Activated CD8-positive, alpha-beta memory T cell treated with anti-CD3 and anti-CD28 coated beads, Interleukin-2, amount 10 ng/mL, durations not matched to agents 7 days and 5 days (primary cell): Measurements from ENCODE around the gene BNC2. TPM values are rescaled to one million over a fixed set of nuclear protein-coding genes. Genes with fewer than 3 reads are reported as not detected.

ENCODE experiments used
- ATAC-seq: fragments of 150-1000 bp; cut with Tn5 transposase; one replicate; pipeline ENCODE4 v1.10.0; 2021; ENCODE audit warnings: moderate library complexity
- CTCF ChIA-PET: fragments of 350-600 bp; sonication (Branson Sonifier 250); formaldehyde crosslinking; loops from one replicate; lab custom pipeline; 2021; ENCODE audit warnings: antibody characterized with exemption; lab: Charles Lee
- DNase-seq: peaks from one replicate; pipeline ENCODE4 v3.0.0-alpha.2; 2020
- H3K27ac Mint-ChIP-seq: one replicate; pipeline ENCODE4 v1.8.0; 2021; ENCODE audit warnings: mild to moderate bottlenecking, mixed read lengths
- H3K27me3 Mint-ChIP-seq: one replicate; pipeline ENCODE4 v1.8.0; 2021; ENCODE audit warnings: mixed read lengths
- H3K36me3 Mint-ChIP-seq: one replicate; pipeline ENCODE4 v1.8.0; 2021; ENCODE audit warnings: mild to moderate bottlenecking, mixed read lengths
- H3K4me1 Mint-ChIP-seq: one replicate; pipeline ENCODE4 v1.8.0; 2021; ENCODE audit warnings: mixed read lengths
- H3K4me3 Mint-ChIP-seq: one replicate; pipeline ENCODE4 v1.8.0; 2021; ENCODE audit warnings: mild to moderate bottlenecking, moderate library complexity, mixed read lengths
- H3K9me3 Mint-ChIP-seq: one replicate; pipeline ENCODE4 v1.8.0; 2022; ENCODE audit warnings: low read depth, mixed read lengths
- total RNA-seq, 2 experiments: library from RNA; stranded (reverse); gene quantifications; one replicate each; pipeline ENCODE4 v1.2.3, GENCODE V29; 2021

BNC2 gene
- total RNA-seq, 2 experiments from 2014 or later: not detected

- H3K4me1 Mint-ChIP-seq: no peaks in the 10 kb centered on the region
- CTCF ChIA-PET: no interaction called here
- H3K36me3 Mint-ChIP-seq: no peaks in the 10 kb centered on the region
Observed at GRCh38 chr9:16619914-16620520, 250.5 kb downstream of the BNC2 start.

GRCh38 chr9:16619402-16619801, 251.1 kb downstream of the BNC2 start:
- Mint-ChIP-seq H3K27ac (no peak overlapping the region), H3K36me3 (no peaks in the 10 kb centered on the region), H3K4me1 (no peaks in the 10 kb centered on the region), H3K27me3 (no peaks in the 10 kb centered on the region), H3K9me3 (peaks cover 2% of the 10 kb centered on the region), H3K4me3 (no peak overlapping the region)
- no peak for DNase-seq
- no peak for ATAC-seq
- CTCF ChIA-PET: no interaction called here

More at GRCh38 chr9:16619914-16620520, 250.5 kb downstream of the BNC2 start:
- no peaks in the 10 kb centered on the region for H3K27me3 Mint-ChIP-seq
- no peak for DNase-seq
- H3K27ac Mint-ChIP-seq: no peak overlapping the region
- H3K9me3 Mint-ChIP-seq: peaks cover 2% of the 10 kb centered on the region
- H3K4me3 Mint-ChIP-seq: no peak overlapping the region
- no peak for ATAC-seq

GRCh38 chr9:16618524-16618923, 251.9 kb downstream of the BNC2 start:
- H3K4me1 Mint-ChIP-seq: no peaks in the 10 kb centered on the region
- DNase-seq: no peak
- no peak overlapping the region for H3K27ac Mint-ChIP-seq
- no peaks in the 10 kb centered on the region for H3K36me3 Mint-ChIP-seq
- no peak overlapping the region for H3K4me3 Mint-ChIP-seq
- H3K9me3 Mint-ChIP-seq: peaks cover 5% of the 10 kb centered on the region
- CTCF ChIA-PET: no interaction called here
- no peaks in the 10 kb centered on the region for H3K27me3 Mint-ChIP-seq
- no peak for ATAC-seq

GRCh38 chr9:16616686-16617085, 253.8 kb downstream of the BNC2 start:
- ATAC-seq (no peak), DNase-seq (no peak)
- H3K4me1 Mint-ChIP-seq: no peaks in the 10 kb centered on the region
- no peaks in the 10 kb centered on the region for H3K36me3 Mint-ChIP-seq
- CTCF ChIA-PET: no interaction called here
- no peaks in the 10 kb centered on the region for H3K27me3 Mint-ChIP-seq
- H3K27ac Mint-ChIP-seq: no peak overlapping the region
- H3K4me3 Mint-ChIP-seq: no peak overlapping the region
- H3K9me3 Mint-ChIP-seq: peaks cover 11% of the 10 kb centered on the region

- Mint-ChIP-seq H3K4me3 (no peak overlapping the region), H3K36me3 (no peaks in the 10 kb centered on the region), H3K4me1 (no peaks in the 10 kb centered on the region), H3K9me3 (peaks cover 9% of the 10 kb centered on the region), H3K27ac (no peak overlapping the region), H3K27me3 (no peaks in the 10 kb centered on the region)
- ATAC-seq (no peak), DNase-seq (no peak)
- CTCF ChIA-PET: no interaction called here
Observed at GRCh38 chr9:16615451-16615850, 255.0 kb downstream of the BNC2 start.

- Mint-ChIP-seq H3K27me3 (no peaks in the 10 kb centered on the region), H3K4me1 (no peaks in the 10 kb centered on the region), H3K4me3 (no peak overlapping the region), H3K9me3 (peaks cover 9% of the 10 kb centered on the region), H3K27ac (no peak overlapping the region), H3K36me3 (no peaks in the 10 kb centered on the region)
- CTCF ChIA-PET: no interaction called here
- ATAC-seq: no peak
- no peak for DNase-seq
Observed at GRCh38 chr9:16613605-16614004, 256.9 kb downstream of the BNC2 start.

- H3K27ac Mint-ChIP-seq: no peak overlapping the region
- ATAC-seq (no peak), DNase-seq (no peak)
- H3K9me3 Mint-ChIP-seq: peaks cover 9% of the 10 kb centered on the region
- CTCF ChIA-PET: no interaction called here
- no peak overlapping the region for H3K4me3 Mint-ChIP-seq
- no peaks in the 10 kb centered on the region for H3K27me3 Mint-ChIP-seq
- no peaks in the 10 kb centered on the region for H3K36me3 Mint-ChIP-seq
- H3K4me1 Mint-ChIP-seq: no peaks in the 10 kb centered on the region
Observed at GRCh38 chr9:16613051-16613450, 257.4 kb downstream of the BNC2 start.

- Mint-ChIP-seq H3K4me3 (no peak overlapping the region), H3K36me3 (no peaks in the 10 kb centered on the region), H3K27me3 (no peaks in the 10 kb centered on the region), H3K4me1 (no peaks in the 10 kb centered on the region), H3K9me3 (peaks cover 9% of the 10 kb centered on the region), H3K27ac (no peak overlapping the region)
- no peak for DNase-seq
- CTCF ChIA-PET: no interaction called here
- no peak for ATAC-seq
Observed at GRCh38 chr9:16612627-16613026, 257.8 kb downstream of the BNC2 start.

- CTCF ChIA-PET: no interaction called here
- Mint-ChIP-seq H3K27ac (no peak overlapping the region), H3K9me3 (peaks cover 9% of the 10 kb centered on the region), H3K36me3 (no peaks in the 10 kb centered on the region), H3K4me3 (no peak overlapping the region), H3K27me3 (no peaks in the 10 kb centered on the region), H3K4me1 (no peaks in the 10 kb centered on the region)
- DNase-seq (no peak), ATAC-seq (no peak)
Observed at GRCh38 chr9:16611983-16612382, 258.5 kb downstream of the BNC2 start.

GRCh38 chr9:16611001-16611400, 259.5 kb downstream of the BNC2 start:
- no peak overlapping the region for H3K4me3 Mint-ChIP-seq
- no peaks in the 10 kb centered on the region for H3K4me1 Mint-ChIP-seq
- DNase-seq: no peak
- H3K27me3 Mint-ChIP-seq: no peaks in the 10 kb centered on the region
- H3K36me3 Mint-ChIP-seq: no peaks in the 10 kb centered on the region
- CTCF ChIA-PET: no interaction called here
- H3K9me3 Mint-ChIP-seq: peaks cover 9% of the 10 kb centered on the region
- H3K27ac Mint-ChIP-seq: no peak overlapping the region
- no peak for ATAC-seq

- Mint-ChIP-seq H3K9me3 (peaks cover 9% of the 10 kb centered on the region), H3K27ac (no peak overlapping the region), H3K36me3 (no peaks in the 10 kb centered on the region), H3K4me3 (no peak overlapping the region), H3K4me1 (no peaks in the 10 kb centered on the region), H3K27me3 (no peaks in the 10 kb centered on the region)
- CTCF ChIA-PET: no interaction called here
- no peak for ATAC-seq
- DNase-seq: no peak
Observed at GRCh38 chr9:16610538-16610937, 259.9 kb downstream of the BNC2 start.

GRCh38 chr9:16608906-16609305, 261.6 kb downstream of the BNC2 start:
- H3K27ac Mint-ChIP-seq: no peak overlapping the region
- H3K9me3 Mint-ChIP-seq: peaks cover 9% of the 10 kb centered on the region
- H3K36me3 Mint-ChIP-seq: no peaks in the 10 kb centered on the region
- no peaks in the 10 kb centered on the region for H3K27me3 Mint-ChIP-seq
- CTCF ChIA-PET: no interaction called here
- no peaks in the 10 kb centered on the region for H3K4me1 Mint-ChIP-seq
- DNase-seq: no peak
- no peak overlapping the region for H3K4me3 Mint-ChIP-seq
- ATAC-seq: no peak

- Mint-ChIP-seq H3K36me3 (no peaks in the 10 kb centered on the region), H3K27ac (no peak overlapping the region), H3K9me3 (no peaks in the 10 kb centered on the region), H3K27me3 (no peaks in the 10 kb centered on the region), H3K4me1 (no peaks in the 10 kb centered on the region), H3K4me3 (no peak overlapping the region)
- CTCF ChIA-PET: no interaction called here
- no peak for DNase-seq
- ATAC-seq: no peak
Observed at GRCh38 chr9:16602494-16602893, 268.0 kb downstream of the BNC2 start.

GRCh38 chr9:16601991-16602390, 268.5 kb downstream of the BNC2 start:
- H3K27me3 Mint-ChIP-seq: no peaks in the 10 kb centered on the region
- DNase-seq (no peak), ATAC-seq (no peak)
- H3K36me3 Mint-ChIP-seq: no peaks in the 10 kb centered on the region
- no peak overlapping the region for H3K4me3 Mint-ChIP-seq
- no peaks in the 10 kb centered on the region for H3K4me1 Mint-ChIP-seq
- CTCF ChIA-PET: no interaction called here
- no peak overlapping the region for H3K27ac Mint-ChIP-seq
- no peaks in the 10 kb centered on the region for H3K9me3 Mint-ChIP-seq

- H3K36me3 Mint-ChIP-seq: no peaks in the 10 kb centered on the region
Observed at GRCh38 chr9:16598316-16598715, 272.2 kb downstream of the BNC2 start.

More at GRCh38 chr9:16598316-16598715, 272.2 kb downstream of the BNC2 start:
- Mint-ChIP-seq H3K4me1 (no peaks in the 10 kb centered on the region), H3K4me3 (no peak overlapping the region), H3K27ac (no peak overlapping the region), H3K9me3 (peaks cover 2% of the 10 kb centered on the region), H3K27me3 (no peaks in the 10 kb centered on the region)
- DNase-seq (no peak), ATAC-seq (no peak)
- CTCF ChIA-PET: no interaction called here
